Panc1 (cell line): ENCODE results near the gene KCNQ2. TPM values are rescaled to one million over a fixed set of nuclear protein-coding genes. Genes with fewer than 3 reads are reported as not detected.

ENCODE experiments used
- ATAC-seq: fragments of 200-7000 bp; cut with Tn5 transposase; 2 replicates; pipeline ENCODE4 v1.9.1; 2020; ENCODE audit warnings: mild to moderate bottlenecking, moderate library complexity
- BruUV-seq: library from RNA; stranded (reverse); fragments of 400-500 nt; replicated peaks from 2 replicates; lab custom pipeline; 2021; lab: Mats Ljungman, UMichigan
- CTCF ChIA-PET: fragments of 300-600 bp; sonication (Branson Sonifier 250); formaldehyde crosslinking; loops from one replicate; lab custom pipeline; 2022; ENCODE audit warnings: antibody characterized with exemption; lab: Charles Lee
- POLR2A ChIA-PET: fragments of 300-600 bp; sonication (Branson Sonifier 250); formaldehyde crosslinking; loops from one replicate; lab custom pipeline; 2022; ENCODE audit warnings: antibody characterized with exemption; lab: Charles Lee
- DNase-seq: peaks from one replicate; pipeline ENCODE4 v3.0.0-alpha.2; 2010; ENCODE audit warnings: low read depth, low spot score
- H3K27ac ChIP-seq: 2 replicates; pipeline ENCODE4 v1.5.1; 2011; ENCODE audit warnings: mild to moderate bottlenecking, low read length, inconsistent platforms
- H3K27me3 ChIP-seq: fragments of 200-500 bp; sonication (Bioruptor generic); 2 replicates; pipeline ENCODE4 v1.6.0; 2014; ENCODE audit warnings: low read length, inconsistent platforms; ENCODE audit not compliant: control insufficient read depth, insufficient read depth
- H3K36me3 ChIP-seq: fragments of 200-500 bp; sonication (Bioruptor generic); 2 replicates; pipeline ENCODE4 v1.5.1; 2014; ENCODE audit warnings: inconsistent platforms, mild to moderate bottlenecking, low read length, moderate library complexity; ENCODE audit not compliant: control insufficient read depth, insufficient read depth
- H3K4me1 ChIP-seq: 2 replicates; pipeline ENCODE4 v1.5.1; 2011; ENCODE audit warnings: inconsistent platforms, mild to moderate bottlenecking, low read length, moderate library complexity; ENCODE audit not compliant: control insufficient read depth, insufficient read depth
- H3K4me3 ChIP-seq, 2 experiments: 2 replicates each; pipeline ENCODE4 v1.5.1; 2011 to 2012; ENCODE audit warnings: low read depth in 2 of 2, low read length in 2 of 2, mild to moderate bottlenecking in 2 of 2, inconsistent platforms in 1 of 2, moderate library complexity in 1 of 2
- H3K9me3 ChIP-seq: fragments of 200-500 bp; sonication (Bioruptor generic); 2 replicates; pipeline ENCODE4 v1.5.1; 2014; ENCODE audit warnings: low read depth, mild to moderate bottlenecking, inconsistent platforms, low read length, moderate library complexity; ENCODE audit not compliant: control insufficient read depth, insufficient read depth
- POLR2AphosphoS5 ChIP-seq: IDR thresholded peaks from 2 replicates; pipeline ENCODE4 v1.6.1; 2012; ENCODE audit warnings: mild to moderate bottlenecking, low read depth, low read length, moderate library complexity
- SIN3A ChIP-seq: IDR thresholded peaks from 2 replicates; pipeline ENCODE4 v1.6.1; 2012; ENCODE audit warnings: low read depth, mild to moderate bottlenecking, low read length, moderate library complexity, borderline replicate concordance; ENCODE audit not compliant: insufficient read depth
- TCF7L2 ChIP-seq: IDR thresholded peaks from 2 replicates; pipeline ENCODE4 v1.6.1; 2011; ENCODE audit warnings: mild to moderate bottlenecking, low read depth, low read length, inconsistent platforms
- in situ Hi-C: cut with HindIII; loops from 2 replicates; pipeline ENCODE4 v1.10.0; 2016; ENCODE audit warnings: low sequenced_read_pairs, low pct_unique_long_range_greater_than_20kb
- intact Hi-C: fragments of 100-400 bp; cut with micrococcal nuclease; formaldehyde crosslinking; loops from one replicate; pipeline ENCODE4 v1.10.0; 2022; ENCODE audit not compliant: unreplicated experiment
- total RNA-seq: library from RNA; stranded (reverse); gene quantifications from one replicate; pipeline ENCODE4 v1.2.1, GENCODE V29; 2021; ENCODE audit not compliant: unreplicated experiment
- TF ChIP-seq, protein P1 (sequence below), 2 experiments: IDR thresholded peaks; 2 replicates each; pipeline ENCODE4 v1.6.1; 2011 to 2012; ENCODE audit warnings: low read depth in 2 of 2, control low read depth in 1 of 2, low read length in 1 of 2, mild to moderate bottlenecking in 1 of 2, moderate library complexity in 1 of 2; ENCODE audit not compliant: insufficient read depth in 1 of 2
- TF ChIP-seq, protein P2 (sequence below): fragments of 450-650 bp; IDR thresholded peaks from 2 replicates; pipeline ENCODE4 v1.5.1; 2017; ENCODE audit warnings: mild to moderate bottlenecking

Gene KCNQ2
- total RNA-seq, 1 experiment from 2014 or later: 19.4 TPM

DNA sequence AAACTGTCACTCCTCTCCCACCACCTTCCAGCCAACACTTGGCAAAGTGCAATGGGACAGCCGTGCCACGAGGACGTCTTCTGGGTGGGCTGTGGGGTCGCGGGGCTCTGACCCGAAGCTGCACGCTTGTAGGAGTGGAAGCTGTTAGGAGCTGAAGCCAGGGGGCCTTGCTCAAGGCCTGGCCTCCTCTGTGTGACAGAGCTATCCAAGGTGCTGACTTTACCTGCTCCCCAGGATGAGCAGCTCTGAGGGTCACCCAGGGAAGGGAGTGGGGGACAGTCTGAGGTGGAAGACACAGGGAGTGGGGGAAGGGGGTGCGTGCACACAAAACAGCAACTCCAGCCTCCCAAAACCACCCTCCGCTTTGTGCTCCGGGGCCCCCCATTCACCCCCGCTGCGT, 93.8 kb downstream of the KCNQ2 start:
- intact Hi-C loops: no loop called here
- Histone ChIP-seq H3K4me3 (no peak overlapping the region), H3K27me3 (no peaks in the 10 kb centered on the region), H3K9me3 (no peaks in the 10 kb centered on the region), H3K4me1 (no peaks in the 10 kb centered on the region; the same call in 1 of the 2 replicates), H3K27ac (no peak overlapping the region), H3K36me3 (no peaks in the 10 kb centered on the region)
- ATAC-seq: no peak
- BruUV-seq: no TSS peak
- ChIA-PET POLR2A (no interaction called here), CTCF (interaction anchor here (0.6 kb wide), 3 partner anchors 46 to 116 kb away, joined by 3 to 4 read pairs (median 4); no protein-coding TSS in a partner anchor)
- TF ChIP-seq, protein P1, sequence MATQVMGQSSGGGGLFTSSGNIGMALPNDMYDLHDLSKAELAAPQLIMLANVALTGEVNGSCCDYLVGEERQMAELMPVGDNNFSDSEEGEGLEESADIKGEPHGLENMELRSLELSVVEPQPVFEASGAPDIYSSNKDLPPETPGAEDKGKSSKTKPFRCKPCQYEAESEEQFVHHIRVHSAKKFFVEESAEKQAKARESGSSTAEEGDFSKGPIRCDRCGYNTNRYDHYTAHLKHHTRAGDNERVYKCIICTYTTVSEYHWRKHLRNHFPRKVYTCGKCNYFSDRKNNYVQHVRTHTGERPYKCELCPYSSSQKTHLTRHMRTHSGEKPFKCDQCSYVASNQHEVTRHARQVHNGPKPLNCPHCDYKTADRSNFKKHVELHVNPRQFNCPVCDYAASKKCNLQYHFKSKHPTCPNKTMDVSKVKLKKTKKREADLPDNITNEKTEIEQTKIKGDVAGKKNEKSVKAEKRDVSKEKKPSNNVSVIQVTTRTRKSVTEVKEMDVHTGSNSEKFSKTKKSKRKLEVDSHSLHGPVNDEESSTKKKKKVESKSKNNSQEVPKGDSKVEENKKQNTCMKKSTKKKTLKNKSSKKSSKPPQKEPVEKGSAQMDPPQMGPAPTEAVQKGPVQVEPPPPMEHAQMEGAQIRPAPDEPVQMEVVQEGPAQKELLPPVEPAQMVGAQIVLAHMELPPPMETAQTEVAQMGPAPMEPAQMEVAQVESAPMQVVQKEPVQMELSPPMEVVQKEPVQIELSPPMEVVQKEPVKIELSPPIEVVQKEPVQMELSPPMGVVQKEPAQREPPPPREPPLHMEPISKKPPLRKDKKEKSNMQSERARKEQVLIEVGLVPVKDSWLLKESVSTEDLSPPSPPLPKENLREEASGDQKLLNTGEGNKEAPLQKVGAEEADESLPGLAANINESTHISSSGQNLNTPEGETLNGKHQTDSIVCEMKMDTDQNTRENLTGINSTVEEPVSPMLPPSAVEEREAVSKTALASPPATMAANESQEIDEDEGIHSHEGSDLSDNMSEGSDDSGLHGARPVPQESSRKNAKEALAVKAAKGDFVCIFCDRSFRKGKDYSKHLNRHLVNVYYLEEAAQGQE (IDR thresholded peaks at IDR 0.05; ENCODE audit: insufficient read depth in 1 of 2, low read depth in 2 of 2, low read length in 1 of 2): peak; percentile 91 to 94
- no peak for TF ChIP-seq TCF7L2
- TF ChIP-seq SIN3A: no peak
- TF ChIP-seq POLR2AphosphoS5: no peak
- TF ChIP-seq, protein P2, sequence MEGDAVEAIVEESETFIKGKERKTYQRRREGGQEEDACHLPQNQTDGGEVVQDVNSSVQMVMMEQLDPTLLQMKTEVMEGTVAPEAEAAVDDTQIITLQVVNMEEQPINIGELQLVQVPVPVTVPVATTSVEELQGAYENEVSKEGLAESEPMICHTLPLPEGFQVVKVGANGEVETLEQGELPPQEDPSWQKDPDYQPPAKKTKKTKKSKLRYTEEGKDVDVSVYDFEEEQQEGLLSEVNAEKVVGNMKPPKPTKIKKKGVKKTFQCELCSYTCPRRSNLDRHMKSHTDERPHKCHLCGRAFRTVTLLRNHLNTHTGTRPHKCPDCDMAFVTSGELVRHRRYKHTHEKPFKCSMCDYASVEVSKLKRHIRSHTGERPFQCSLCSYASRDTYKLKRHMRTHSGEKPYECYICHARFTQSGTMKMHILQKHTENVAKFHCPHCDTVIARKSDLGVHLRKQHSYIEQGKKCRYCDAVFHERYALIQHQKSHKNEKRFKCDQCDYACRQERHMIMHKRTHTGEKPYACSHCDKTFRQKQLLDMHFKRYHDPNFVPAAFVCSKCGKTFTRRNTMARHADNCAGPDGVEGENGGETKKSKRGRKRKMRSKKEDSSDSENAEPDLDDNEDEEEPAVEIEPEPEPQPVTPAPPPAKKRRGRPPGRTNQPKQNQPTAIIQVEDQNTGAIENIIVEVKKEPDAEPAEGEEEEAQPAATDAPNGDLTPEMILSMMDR: no peak
- in situ Hi-C loops: loop anchor here (25.0 kb wide), 1 partner anchor 91 kb away; the partner anchor contains the start of gene COL20A1
- DNase-seq: no peak

DNA sequence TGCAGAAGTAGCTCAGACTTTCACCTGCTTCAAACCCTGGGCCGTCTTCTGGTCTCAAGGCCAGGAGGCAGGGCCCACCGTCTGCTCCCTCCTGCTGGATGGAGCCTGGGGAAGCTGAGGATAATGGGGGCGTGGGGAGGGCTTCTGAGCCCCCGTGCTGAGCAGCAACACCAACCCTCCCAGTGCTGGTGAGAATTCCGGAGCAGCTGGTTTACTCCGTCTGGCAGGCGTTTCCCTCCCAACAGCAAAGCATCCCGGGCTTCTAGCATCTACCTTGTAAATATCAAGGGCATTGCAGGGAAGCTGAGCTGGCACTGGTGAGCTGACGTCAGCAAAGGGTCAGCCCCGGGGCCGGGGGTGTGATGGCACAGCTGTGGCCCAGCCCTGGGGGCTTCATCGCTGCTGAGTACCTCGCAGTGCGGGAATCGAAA, 94.5 kb downstream of the KCNQ2 start:
- ChIA-PET POLR2A (no interaction called here), CTCF (interaction anchor here (0.6 to 1.3 kb wide), 5 partner anchors 46 to 149 kb away, joined by 3 to 6 read pairs (median 4); no protein-coding TSS in a partner anchor)
- intact Hi-C loops: no loop called here
- BruUV-seq: no TSS peak
- no peaks in the 10 kb centered on the region for H3K36me3 ChIP-seq
- DNase-seq (no peak), ATAC-seq (no peak)
- H3K9me3 ChIP-seq: no peaks in the 10 kb centered on the region
- no peaks in the 10 kb centered on the region for H3K27me3 ChIP-seq
- H3K4me1 ChIP-seq: no peaks in the 10 kb centered on the region; the same call in 1 of the 2 replicates
- in situ Hi-C loops: loop anchor here (25.0 kb wide), 1 partner anchor 91 kb away; the partner anchor contains the start of gene COL20A1
- no peak overlapping the region for H3K4me3 ChIP-seq
- TF ChIP-seq SIN3A: no peak
- TF ChIP-seq POLR2AphosphoS5: no peak
- TF ChIP-seq, protein P1 (IDR thresholded peaks at IDR 0.05; ENCODE audit: insufficient read depth in 1 of 2, low read depth in 2 of 2, low read length in 1 of 2): no peak
- TF ChIP-seq, protein P2: no peak
- TF ChIP-seq TCF7L2: no peak
- H3K27ac ChIP-seq: no peak overlapping the region
